ENCODE results near the gene PLEKHG3.

The PLEKHG3 gene

GRCh38 chr14:64757601-64758000 lies 53.4 kb downstream of the PLEKHG3 start:
- Histone ChIP-seq H3K4me3 (replicated peaks; ENCODE audit: low read depth, low read length) (no peak overlapping the region), H3K27me3 (replicated peaks; ENCODE audit: control insufficient read depth, insufficient read depth, low read length) (no peaks in the 10 kb centered on the region; the same call in none of the 2 replicates), H3K36me3 (ENCODE audit: control insufficient read depth, insufficient read depth, low read length) (no peaks in the 10 kb centered on the region)
- DNase-seq (ENCODE audit: extremely low read depth, insufficient read length) = no peak
- TF ChIP-seq, protein P1, sequence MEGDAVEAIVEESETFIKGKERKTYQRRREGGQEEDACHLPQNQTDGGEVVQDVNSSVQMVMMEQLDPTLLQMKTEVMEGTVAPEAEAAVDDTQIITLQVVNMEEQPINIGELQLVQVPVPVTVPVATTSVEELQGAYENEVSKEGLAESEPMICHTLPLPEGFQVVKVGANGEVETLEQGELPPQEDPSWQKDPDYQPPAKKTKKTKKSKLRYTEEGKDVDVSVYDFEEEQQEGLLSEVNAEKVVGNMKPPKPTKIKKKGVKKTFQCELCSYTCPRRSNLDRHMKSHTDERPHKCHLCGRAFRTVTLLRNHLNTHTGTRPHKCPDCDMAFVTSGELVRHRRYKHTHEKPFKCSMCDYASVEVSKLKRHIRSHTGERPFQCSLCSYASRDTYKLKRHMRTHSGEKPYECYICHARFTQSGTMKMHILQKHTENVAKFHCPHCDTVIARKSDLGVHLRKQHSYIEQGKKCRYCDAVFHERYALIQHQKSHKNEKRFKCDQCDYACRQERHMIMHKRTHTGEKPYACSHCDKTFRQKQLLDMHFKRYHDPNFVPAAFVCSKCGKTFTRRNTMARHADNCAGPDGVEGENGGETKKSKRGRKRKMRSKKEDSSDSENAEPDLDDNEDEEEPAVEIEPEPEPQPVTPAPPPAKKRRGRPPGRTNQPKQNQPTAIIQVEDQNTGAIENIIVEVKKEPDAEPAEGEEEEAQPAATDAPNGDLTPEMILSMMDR (IDR thresholded peaks at IDR 0.05; ENCODE audit: insufficient read depth, low read length, poor library complexity, severe bottlenecking) = no peak

DNA sequence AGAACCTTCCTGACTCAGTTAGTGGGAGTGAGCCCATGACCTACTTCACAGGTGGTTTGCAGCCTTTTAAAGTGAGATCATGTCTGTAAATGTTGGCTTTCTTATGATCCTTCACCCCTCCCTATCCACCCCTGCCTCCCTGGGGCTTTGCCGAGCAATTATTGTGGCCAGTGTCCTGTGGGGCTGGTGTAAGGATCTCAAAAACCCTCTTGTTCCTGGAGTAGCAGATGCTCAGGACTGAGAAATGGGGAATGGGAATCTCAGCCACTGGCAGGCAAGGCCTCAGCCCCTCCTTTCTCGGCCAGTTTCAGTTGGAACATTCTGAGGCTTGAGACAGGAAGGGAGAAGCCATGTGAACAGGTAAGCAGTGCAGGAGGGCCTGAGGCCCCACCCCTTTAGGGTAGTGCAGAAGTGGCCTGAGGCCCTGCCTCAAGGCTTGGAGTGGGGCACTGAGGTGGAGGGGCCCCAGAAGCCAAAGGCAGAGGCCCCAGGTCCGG lies 53.8 kb downstream of the PLEKHG3 start:
- no peak for DNase-seq (ENCODE audit: extremely low read depth, insufficient read length)
- TF ChIP-seq, protein P1 (IDR thresholded peaks at IDR 0.05; ENCODE audit: insufficient read depth, low read length, poor library complexity, severe bottlenecking) = no peak
- Histone ChIP-seq H3K27me3 (replicated peaks; ENCODE audit: control insufficient read depth, insufficient read depth, low read length) (no peaks in the 10 kb centered on the region; the same call in none of the 2 replicates), H3K36me3 (ENCODE audit: control insufficient read depth, insufficient read depth, low read length) (no peaks in the 10 kb centered on the region), H3K4me3 (replicated peaks; ENCODE audit: low read depth, low read length) (no peak overlapping the region)

GRCh38 chr14:64758691-64759554 lies 54.7 kb downstream of the PLEKHG3 start:
- DNase-seq (ENCODE audit: extremely low read depth, insufficient read length) = no peak
- H3K4me3 ChIP-seq (replicated peaks; ENCODE audit: low read depth, low read length) = no peak overlapping the region
- H3K27me3 ChIP-seq (replicated peaks; ENCODE audit: control insufficient read depth, insufficient read depth, low read length) = no peaks in the 10 kb centered on the region; the same call in none of the 2 replicates
- H3K36me3 ChIP-seq (ENCODE audit: control insufficient read depth, insufficient read depth, low read length) = no peaks in the 10 kb centered on the region
- TF ChIP-seq, protein P1 (IDR thresholded peaks at IDR 0.05; ENCODE audit: insufficient read depth, low read length, poor library complexity, severe bottlenecking) = no peak

- no peak overlapping the region for H3K4me3 ChIP-seq (replicated peaks; ENCODE audit: low read depth, low read length)
- H3K36me3 ChIP-seq (ENCODE audit: control insufficient read depth, insufficient read depth, low read length) = no peaks in the 10 kb centered on the region
- TF ChIP-seq, protein P1 (IDR thresholded peaks at IDR 0.05; ENCODE audit: insufficient read depth, low read length, poor library complexity, severe bottlenecking) = no peak
- no peak for DNase-seq (ENCODE audit: extremely low read depth, insufficient read length)
- no peaks in the 10 kb centered on the region; the same call in none of the 2 replicates for H3K27me3 ChIP-seq (replicated peaks; ENCODE audit: control insufficient read depth, insufficient read depth, low read length)
Measured at GRCh38 chr14:64759555-64759938, 55.3 kb downstream of the PLEKHG3 start.

DNA sequence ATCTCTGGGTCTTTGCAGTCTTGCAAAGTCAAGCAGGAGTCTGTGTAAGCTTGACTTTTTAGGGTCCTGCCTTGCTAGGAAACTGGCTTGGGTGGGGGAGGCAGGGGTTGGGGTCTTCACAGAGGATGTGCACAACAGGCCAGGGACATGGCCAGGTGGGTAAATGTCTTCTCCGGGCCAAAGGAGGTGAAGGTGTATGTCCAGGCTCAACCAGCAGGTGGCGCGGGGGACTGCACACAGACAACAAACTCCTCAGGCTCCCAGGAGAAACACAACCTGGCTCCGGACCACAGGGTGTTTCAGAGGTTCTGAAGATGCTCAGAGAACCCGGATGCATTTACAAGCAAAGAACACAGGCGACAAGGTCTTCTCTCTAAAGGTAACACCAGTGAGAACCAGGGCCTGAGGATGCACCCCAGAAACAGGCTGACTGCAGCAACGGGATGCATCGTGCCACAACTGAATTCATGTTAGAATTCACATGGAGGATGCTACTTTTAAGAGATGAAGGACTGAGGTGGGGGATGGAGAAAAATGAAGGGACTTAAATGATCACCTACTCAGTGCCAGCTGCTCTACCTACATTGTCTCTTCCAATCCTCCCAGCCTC lies 56.0 kb downstream of the PLEKHG3 start:
- H3K27me3 ChIP-seq (replicated peaks; ENCODE audit: control insufficient read depth, insufficient read depth, low read length) = no peaks in the 10 kb centered on the region; the same call in none of the 2 replicates
- no peak for DNase-seq (ENCODE audit: extremely low read depth, insufficient read length)
- TF ChIP-seq, protein P1 (IDR thresholded peaks at IDR 0.05; ENCODE audit: insufficient read depth, low read length, poor library complexity, severe bottlenecking) = peak; percentile 85
- H3K4me3 ChIP-seq (replicated peaks; ENCODE audit: low read depth, low read length) = no peak overlapping the region
- H3K36me3 ChIP-seq (ENCODE audit: control insufficient read depth, insufficient read depth, low read length) = no peaks in the 10 kb centered on the region

Data from GM06990 (cell line).